DMS114 treated with DMSO at 0.1 percent for 48 hours (cell line): Measurements from ENCODE around the gene CBY1.

Source experiments
- DNase-seq: peaks from one replicate; lab custom pipeline; 2025; ENCODE audit not compliant: unreplicated experiment; lab: John Stamatoyannopoulos, UW

CBY1 gene

DNA sequence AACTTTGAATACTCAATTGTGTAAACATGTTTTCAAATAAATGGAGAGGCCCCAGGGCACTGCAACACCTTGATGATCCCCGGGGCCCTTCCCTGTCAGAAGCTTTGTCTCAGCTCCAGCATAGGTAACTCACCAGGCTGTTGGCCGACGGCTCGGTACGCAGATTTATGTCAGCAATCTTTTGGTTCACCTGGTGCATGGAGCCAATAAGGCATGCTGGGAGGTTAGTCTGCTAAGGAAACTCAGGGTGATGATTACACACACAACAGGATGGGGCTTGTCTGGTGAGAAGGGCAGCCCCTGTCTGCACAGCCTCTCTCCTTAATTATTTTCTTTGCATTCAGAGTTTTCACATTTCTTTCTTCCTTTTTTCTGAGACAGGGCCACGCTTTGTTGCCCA, 11.0 kb upstream of the CBY1 start:
- no peak for DNase-seq

DNA sequence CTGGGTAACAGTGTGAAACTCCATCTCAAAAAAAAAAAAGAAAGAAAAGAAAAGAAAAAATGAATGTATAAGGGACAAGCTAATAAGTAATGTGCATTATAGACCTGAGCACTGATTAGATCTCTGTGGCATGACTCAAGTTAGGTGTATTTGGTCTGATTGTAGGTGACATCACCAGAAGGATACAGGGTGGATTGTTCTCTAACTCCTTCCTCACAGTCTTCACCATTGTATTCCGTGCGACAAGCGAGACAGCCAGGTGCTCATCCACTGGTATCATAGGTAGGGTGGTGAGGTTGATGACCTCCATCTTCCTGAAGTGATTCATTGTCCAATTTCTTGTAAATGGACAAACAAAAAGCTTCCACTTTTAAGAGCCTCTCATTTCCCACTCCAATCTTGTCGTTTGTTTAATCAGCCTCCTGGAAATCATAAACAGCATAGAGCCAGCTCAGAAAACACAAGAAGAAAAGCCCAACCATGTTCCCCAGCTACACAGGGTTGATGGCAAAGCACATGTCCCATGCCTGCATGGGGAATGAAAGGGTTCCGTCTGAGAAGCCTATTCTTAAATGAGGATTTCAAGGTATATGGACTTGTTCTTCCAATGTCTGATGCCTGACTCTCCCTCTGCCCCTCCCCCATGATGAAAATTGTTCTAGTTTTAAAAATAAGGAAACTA, 6.5 kb upstream of the CBY1 start:
- DNase-seq: no peak

DNA sequence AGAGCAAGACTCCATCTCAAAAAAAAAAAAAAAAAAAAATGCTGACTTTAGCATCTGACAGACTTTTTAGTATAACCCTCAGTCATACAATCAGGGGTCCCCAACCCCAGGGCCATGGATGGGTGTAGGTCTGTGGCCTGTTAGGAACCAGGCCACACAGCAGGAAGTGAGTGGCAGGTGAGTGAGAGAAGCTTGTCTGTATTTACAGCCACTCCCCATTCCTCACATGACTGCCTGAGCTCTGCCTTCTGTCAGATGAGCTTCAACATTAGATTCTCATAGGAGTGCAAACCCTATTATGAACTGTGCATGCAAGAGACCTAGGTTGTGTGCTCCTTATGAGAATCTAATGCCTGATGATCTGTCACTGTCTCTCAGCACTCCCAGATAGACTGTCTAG, 3.6 kb upstream of the CBY1 start:
- no peak for DNase-seq

DNA sequence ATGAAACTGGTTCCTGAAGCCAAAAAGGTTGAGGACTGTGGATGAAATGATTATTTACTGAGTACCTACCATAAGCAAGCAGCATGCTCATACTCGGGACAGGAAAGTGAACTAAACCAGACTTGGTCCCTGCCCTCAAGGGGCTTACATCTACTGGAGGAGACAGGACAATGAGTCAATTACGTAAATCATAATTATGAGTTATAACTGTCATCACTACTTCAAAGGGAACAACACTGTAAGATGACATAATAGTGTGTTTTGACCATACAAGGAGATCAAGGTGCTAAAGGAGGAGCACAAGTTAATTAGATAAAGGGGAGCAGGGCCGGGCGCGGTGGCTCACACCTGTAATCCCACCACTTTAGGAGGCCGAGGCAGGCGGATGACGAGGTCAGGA, 2.7 kb upstream of the CBY1 start:
- no peak for DNase-seq

DNA sequence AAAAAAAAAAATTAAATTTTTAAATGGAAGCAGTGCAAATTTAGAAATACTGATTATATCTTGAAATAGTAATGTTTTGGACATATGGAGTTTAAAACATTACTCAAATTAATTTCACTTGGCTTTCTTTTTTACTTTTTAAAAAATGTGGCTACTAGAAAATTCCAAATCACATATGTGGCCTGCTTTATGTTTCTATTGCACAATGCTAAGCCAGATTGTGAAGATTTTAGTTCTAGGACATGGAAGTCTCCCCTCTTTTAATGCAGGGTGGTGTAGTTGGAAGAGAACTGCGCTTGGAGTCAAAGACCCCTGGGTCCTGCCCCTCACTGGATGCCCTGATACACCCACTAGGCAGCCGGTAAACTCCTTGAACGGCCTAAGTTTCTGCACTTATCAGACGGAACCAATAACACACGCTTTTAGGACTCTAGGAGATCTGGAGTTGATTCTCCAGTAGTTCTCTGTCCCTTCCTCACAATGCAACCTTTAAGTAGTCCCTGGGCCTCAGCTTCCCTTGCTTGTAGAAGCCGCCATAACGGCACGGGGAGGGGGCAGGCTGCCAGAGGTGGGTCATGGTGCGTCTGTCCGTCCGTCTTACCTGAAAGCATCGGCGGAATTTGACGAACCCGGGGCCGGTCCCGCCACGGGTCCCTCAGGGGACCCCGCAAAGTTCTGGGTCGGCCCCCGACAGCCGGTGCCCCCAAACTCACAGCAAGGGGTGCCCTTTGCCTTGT, 751 bp upstream of the CBY1 start:
- DNase-seq: no peak

DNA sequence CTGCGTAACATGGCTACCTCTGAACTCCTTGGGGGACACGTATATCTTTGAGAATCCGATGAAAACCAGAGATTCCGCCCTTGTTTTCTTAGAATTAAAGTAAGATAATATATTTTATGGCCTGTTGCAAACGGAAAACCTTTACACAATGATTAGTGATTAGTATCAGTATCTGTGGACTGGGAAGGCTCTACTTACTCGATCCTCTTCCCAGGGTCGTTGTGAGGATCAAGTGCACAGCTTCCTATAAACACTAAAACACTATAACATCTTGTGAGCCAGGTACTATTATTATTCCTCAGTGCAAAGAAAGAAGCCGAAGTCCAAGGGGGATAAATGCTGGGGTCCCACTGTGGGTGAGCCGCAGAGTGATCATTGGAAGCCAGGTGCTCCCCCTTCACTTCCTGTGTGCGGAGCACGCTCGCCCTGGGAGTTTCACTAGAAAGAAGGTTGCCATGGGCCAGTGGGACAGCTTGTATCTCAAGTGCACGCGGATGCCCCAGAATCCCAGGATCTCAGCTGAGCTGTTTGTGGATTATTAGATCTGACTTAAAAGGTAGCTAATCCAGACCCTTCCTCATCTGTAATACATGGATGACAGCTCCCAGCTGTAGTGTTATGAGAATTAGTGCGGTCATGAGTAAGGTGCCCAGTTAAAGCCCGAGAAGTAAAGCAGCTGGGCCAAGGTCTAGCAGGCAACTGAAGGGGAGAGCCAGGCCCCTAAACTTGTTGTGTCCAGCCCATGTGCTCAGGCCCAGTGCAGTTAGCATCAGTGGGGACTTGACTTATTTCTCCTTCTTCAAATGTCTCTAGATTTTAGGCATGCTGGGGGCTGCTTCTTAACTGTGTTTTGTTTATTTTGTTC, 839 bp downstream of the CBY1 start:
- DNase-seq: no peak

DNA sequence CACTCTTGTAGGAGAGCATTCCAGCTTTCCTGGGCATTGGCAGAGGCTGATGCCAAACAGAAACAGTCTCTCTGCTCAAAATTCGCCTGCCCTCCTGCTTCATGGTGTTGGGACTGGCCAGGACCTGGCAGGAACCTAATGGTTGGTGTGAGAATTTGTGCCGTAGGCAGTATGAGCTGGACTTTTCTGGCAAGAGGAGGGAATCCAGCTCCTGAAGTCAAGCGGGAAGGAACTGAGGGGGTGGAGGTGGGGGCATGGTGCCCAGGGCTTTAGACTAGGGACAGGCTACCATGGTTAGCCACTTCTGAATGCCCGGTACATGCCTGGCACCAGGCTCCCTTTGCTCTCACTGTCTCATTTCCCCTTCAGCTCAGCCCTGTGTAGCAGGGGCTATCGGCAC, 18.4 kb downstream of the CBY1 start:
- no peak for DNase-seq

DNA sequence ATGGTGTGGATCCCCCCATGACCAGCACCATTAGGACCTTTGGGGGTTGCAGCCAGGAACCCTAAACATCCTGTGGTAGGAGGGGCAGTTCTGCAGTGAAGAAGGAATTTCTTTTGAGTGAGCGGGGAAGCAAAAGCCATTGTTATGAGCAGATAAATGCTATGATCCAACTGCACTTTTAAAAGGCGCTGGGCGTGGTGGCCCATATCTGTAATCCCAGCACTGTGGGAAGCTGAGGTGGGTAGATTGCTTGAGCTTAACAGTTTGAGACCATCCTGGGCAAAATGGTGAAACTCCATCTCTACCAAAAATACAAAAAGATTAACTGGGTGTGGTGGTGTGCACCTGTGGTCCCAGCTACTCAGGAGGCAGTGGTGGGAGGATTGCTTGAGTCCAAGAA, 19.4 kb downstream of the CBY1 start:
- DNase-seq: no peak

DNA sequence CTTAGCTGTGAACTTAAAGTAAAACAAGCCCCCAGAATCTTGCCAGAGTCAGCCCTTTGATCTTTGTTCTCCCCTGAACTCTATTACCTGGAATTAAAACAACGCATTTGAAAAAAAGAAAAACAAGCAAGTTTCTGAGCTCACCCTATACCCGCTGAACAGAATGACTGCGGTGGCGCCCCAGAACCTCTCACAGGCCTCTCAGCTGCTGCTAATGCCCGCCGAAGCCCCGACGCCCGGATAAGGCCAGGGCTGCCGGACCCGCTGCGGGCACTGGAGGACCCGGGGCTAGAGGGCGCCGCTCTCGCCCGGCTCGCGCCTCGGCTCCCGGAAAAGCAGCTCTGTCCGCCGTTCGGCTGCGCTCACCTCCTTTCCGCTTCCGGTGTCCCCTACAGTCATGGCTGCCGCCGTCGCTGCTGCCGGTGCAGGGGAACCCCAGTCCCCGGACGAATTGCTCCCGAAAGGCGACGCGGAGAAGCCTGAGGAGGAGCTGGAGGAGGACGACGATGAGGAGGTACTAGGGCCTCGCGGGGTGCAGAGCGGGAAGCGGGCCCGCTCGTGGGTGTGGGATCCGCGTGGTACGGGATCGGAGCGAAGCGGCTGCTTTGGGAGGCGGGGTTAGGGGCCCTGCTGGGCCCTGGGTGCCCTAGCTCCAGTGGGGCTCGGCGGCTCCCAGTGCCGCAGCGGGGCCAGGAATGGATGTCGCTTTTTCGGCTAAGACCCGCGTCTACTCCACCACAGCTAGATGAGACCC, 25.3 kb downstream of the CBY1 start, which contains the start of gene TOMM22:
TSS of gene TOMM22 (plus strand) at position 376 of the 754 bp plus-strand sequence. CDS start at position 398, 22 bp downstream.
- peak; percentile 78 for DNase-seq

DNA sequence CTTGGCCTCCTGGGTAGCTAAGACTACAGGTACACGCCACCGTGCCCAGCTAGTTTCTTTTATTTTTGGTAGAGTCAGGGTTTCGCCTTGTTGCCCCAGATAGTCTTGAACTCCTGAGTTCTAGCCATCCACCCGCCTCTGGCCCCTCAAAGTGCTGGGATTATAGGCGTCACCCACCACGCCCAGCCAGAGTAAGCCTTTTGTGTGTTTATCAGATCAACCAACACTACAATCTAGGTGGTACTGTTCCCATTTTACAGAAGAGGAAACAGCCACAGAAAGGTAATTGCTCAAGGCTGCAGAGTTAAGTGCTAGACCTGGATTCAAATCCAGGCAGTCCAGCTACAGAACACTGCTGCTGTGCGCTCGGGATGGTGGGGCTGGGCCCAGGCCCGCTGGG, 28.5 kb downstream of the CBY1 start:
- DNase-seq: no peak

DNA sequence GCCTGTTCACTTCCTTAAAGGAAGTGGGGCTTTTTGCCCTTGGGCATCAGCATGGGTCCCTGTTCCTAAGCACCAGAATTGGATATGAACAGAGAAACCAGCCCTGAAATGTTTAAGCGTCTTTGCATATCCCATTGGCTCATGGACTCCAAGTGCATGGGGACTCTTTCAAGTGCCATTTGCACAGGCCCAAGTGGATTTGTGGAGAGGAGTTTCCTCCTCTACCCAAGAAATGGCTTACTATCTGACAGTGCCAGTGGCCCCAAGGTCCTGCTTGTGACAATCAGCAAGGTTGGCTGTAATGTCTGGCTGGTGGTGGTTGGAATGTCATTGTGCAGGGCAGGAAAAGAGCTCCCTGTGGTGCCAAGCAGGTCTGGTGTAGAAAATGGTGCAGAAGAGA, 29.3 kb downstream of the CBY1 start:
- no peak for DNase-seq

DNA sequence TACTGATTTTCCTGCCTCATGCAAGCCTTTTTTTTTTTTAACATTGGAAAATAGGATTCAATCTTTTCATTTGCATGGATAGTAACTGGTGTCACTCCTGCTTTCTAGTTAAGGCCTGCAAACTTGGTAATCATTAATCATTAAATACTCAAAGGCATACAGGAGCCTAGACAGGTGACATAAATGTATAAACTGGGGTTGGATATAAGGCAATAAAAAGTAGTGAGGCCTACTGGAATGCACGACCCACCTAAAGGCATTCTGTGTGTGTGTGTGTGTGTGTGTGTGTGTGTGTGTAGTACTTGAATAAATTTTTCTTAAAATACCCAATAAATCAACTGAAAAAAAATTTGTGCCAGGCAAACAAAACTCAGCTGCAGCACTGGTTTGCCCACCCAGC, 33.2 kb downstream of the CBY1 start:
- DNase-seq: no peak

DNA sequence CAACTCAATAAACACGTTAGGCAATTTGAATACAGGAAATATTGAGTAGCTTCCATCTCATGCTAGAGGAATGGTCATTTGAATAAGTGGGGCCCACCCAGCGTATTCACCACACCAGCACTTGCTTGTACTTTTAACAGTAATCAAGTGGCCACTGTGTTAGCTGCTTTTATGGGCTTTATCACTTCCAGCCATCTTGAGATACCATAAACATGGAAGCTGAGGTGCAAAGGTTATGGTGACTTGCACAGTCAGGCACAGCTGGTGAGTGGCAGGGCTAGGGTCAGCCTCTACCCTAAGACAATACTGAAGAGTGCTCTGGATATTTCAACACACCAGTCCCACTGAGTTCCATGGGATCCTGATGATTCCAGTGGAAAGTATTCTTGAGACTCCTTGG, 37.6 kb downstream of the CBY1 start:
- no peak for DNase-seq

DNA sequence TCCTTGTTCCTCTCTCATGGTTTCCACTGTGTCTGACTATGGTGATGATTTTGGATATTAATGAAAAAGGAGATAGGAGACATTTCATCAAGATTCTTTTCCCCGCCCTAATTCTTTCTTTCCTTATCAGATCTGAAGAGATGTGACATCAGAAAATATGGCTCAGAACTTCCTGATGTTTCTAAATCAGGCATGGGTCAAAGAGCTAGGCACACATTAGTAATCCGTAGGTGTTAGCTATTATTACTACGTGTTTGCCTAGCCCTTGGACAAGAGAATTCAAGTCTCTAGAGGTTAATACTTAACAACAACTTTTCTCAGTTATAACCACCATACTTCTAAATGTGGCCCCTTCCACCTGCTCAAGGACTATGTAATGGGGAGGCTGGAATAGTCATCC, 38.5 kb downstream of the CBY1 start:
- DNase-seq: no peak

DNA sequence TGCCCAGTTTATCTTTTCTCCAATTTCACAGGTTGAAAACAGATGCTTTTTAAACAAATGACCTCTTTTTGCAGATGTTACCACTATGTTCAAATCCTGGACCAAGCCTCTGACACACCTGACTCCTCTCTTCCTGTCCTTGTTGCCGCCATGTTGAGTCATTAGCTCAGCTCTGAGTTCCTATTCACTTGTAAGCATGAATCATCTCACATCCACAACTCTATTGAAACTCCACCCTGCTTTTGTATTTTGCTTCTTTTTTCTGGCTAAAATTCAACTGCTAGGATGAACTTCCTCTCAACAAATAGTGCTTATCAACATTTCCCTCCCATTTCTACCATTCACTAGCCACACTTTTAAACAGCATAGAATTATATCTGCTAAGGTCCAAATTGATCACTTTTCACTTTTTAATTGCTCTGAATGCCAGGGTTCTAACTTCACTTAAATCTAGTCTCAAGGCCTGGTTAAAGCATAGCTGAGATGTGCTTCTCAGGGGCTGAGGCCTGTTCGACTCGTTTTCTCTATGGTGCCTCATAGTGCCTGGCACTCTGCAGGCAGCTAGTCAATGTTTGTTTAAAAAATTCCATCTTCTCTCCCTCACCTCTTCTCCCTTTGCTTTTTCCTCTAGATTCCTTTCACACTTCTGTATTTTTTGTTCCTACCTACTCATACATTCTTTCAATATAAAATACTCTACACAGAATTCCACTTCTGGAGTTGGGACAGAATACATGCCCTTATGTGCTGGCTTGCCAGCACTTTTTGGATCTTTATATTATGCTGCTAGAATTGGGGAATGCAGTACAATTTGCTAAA, 40.4 kb downstream of the CBY1 start:
- DNase-seq: no peak

DNA sequence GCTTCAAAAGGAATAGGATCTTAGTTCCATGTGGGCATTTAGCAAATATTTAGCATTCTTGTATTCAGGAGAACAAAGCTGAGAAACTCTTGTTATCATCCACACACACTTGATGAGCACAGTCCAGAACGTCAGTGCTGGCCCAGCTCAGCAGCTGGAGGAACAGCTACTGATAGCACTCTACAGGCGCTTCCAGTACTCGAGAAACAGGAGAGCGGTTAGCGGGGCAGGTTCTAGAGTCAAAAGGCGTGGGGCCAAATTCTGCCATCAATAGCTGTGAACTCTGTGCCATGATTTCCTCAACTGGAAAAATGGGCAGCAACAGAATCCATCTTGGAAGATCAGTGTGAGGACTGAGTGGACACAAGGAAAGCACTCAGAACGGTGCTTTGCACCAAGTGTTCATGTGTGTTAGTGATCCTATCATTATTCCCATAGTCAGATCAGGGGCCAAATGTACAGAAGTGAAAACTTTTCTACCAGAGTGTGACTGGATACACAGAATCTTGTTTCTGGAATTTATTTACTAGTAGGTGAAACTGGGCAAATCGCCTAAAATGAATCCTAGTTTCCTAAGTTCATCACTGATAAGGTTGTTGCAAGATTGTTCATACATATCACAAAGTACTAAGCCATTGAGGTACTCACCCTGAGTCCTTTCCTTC, 41.1 kb downstream of the CBY1 start:
- no peak for DNase-seq

DNA sequence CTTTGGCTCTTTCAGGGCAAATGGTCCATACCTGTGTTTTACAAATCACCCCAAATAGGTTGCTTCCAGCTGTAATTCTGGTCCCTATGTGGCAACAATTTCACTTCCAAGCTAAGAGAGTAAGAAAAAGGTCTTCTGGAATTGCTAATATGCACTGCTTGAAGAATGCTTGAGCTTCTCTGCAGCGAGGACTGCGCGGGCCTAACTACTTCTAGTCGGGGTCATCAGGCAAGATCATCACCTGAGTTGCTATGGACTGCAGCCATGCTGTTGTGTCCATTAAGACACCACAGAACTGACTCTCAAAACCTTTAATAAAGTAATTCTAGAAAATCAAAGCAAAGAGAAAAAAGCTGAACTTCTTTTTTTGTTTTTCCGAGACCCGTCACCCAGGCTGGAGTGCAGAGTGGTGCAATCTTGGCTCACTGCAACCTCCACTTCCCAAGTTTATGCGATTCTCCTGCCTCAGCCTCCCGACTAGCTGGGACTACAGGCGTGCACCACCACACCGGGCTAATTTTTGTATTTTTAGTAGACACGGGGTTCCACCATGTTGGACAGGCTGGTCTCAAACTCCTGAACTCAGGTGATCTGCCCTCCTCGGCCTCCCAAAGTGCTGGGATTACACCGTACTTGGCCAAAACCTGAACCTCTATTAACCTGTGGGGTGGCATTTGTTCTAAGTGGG, 42.1 kb downstream of the CBY1 start:
- DNase-seq: no peak

DNA sequence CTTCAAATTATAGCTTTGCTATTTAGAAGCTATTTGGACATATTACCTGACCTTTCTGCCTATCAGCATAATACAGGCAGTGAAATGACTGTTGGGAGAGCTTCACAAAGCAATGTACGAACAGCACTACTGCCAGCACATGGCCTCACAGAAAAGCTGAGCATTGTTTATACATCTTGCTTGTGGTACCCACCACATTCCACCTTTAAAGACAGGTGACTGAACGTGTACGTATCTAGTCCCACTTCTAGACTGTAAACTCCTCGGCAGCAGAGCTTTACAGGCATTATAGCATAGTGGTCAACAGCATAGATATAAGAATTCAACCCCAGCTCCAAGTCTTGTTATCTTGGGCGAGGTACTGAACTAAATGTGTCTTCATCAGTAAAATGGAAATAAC, 42.7 kb downstream of the CBY1 start:
- DNase-seq: no peak

DNA sequence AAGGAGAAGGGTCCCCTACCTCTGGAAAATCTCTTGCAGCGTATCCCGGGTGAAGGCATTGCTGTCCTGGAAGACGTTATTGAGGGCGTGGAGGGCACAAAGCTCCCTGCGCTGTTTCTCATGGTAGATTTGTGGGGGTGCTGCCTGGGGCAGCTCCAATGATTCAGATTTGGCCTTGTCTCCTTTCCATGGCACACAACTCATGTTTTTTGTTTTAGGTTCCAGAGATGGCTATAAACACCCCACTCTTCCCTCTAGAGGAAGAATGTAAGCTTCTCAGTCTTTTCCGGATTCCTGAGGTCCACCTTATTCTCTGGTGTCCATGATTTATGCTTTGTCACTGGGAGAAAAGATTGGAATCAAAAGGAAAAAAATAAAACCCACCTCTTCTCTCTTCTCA, 43.3 kb downstream of the CBY1 start:
- DNase-seq: no peak
